HG02981 (cell line): Measurements from ENCODE around the gene KIAA0232.
"Not testable (repeated sequence)": the region's sequence is repeated elsewhere in the genome, so short reads cannot be mapped to it uniquely, and the experiment has no call there.

Experiments used
- ATAC-seq: cut with Tn5 transposase; IDR thresholded peaks from one replicate; pipeline ENCODE4 v1.9.1; 2021; ENCODE audit warnings: mild to moderate bottlenecking, moderate library complexity; ENCODE audit not compliant: unreplicated experiment

The KIAA0232 gene

GRCh38 chr4:6754481-6755087, 27.9 kb upstream of the KIAA0232 start:
- ATAC-seq: no peak

- no peak for ATAC-seq
These were observed 27.3 kb upstream of the KIAA0232 start for GRCh38 chr4:6755088-6755753.

GRCh38 chr4:6756345-6756744, 26.2 kb upstream of the KIAA0232 start:
- not testable (repeated sequence) for ATAC-seq

- ATAC-seq: no peak
These were observed 23.8 kb upstream of the KIAA0232 start for GRCh38 chr4:6758728-6759127.

- no peak for ATAC-seq
These were observed 21.7 kb upstream of the KIAA0232 start for GRCh38 chr4:6760865-6761264.

- ATAC-seq: no peak
These were observed 20.6 kb upstream of the KIAA0232 start for GRCh38 chr4:6761649-6762615.

- ATAC-seq: no peak
These were observed 19.1 kb upstream of the KIAA0232 start for GRCh38 chr4:6763330-6763851.

- ATAC-seq: no peak
These were observed 17.4 kb upstream of the KIAA0232 start for GRCh38 chr4:6764976-6765620.

GRCh38 chr4:6765703-6766102, 16.8 kb upstream of the KIAA0232 start:
- no peak for ATAC-seq

- no peak for ATAC-seq
These were observed 15.2 kb upstream of the KIAA0232 start for GRCh38 chr4:6767386-6767747.

- ATAC-seq: no peak
These were observed 14.6 kb upstream of the KIAA0232 start for GRCh38 chr4:6767748-6768538.

- ATAC-seq: no peak
These were observed 14.0 kb upstream of the KIAA0232 start for GRCh38 chr4:6768539-6768905.

GRCh38 chr4:6769233-6769988, 13.1 kb upstream of the KIAA0232 start:
- ATAC-seq: no peak

- ATAC-seq: no peak
These were observed 12.5 kb upstream of the KIAA0232 start for GRCh38 chr4:6769989-6770420.

GRCh38 chr4:6770581-6771228, 11.8 kb upstream of the KIAA0232 start:
- no peak for ATAC-seq

- no peak for ATAC-seq
These were observed 11.3 kb upstream of the KIAA0232 start for GRCh38 chr4:6771229-6771671.

GRCh38 chr4:6772223-6772928, 10.2 kb upstream of the KIAA0232 start:
- no peak for ATAC-seq

- no peak for ATAC-seq
These were observed 9.4 kb upstream of the KIAA0232 start for GRCh38 chr4:6773106-6773505.
